K562 (cell line): ENCODE results near the gene NLRP5. TPM values are rescaled to one million over a fixed set of nuclear protein-coding genes. Genes with fewer than 3 reads are reported as not detected.

Experiments
- ATAC-seq: fragments of 200-7000 bp; cut with Tn5 transposase; 3 replicates; pipeline ENCODE4 v1.9.1; 2020; ENCODE audit warnings: moderate library complexity
- BruUV-seq: library from RNA; stranded (reverse); fragments of 400-500 nt; replicated peaks from 2 replicates; lab custom pipeline; 2021; lab: Mats Ljungman, UMichigan
- CTCF ChIA-PET: fragments of 300-600 bp; formaldehyde crosslinking; extraction: SDS; loops from one replicate; lab custom pipeline; 2021; ENCODE audit warnings: low intra/inter-chr PET ratio; lab: Yijun Ruan, JAX
- POLR2A ChIA-PET: fragments of 300-600, 350-650 bp; sonication (Branson Sonifier 250); formaldehyde crosslinking; extraction: SDS; loops from one replicate; lab custom pipeline; 2021; ENCODE audit warnings: antibody characterized with exemption, inconsistent platforms; lab: Yijun Ruan, JAX
- DNase-seq, 4 experiments: peaks; one replicate each; pipeline versions ENCODE4 v3.0.0 to v3.0.0-alpha.2; 2011 to 2018; ENCODE audit warnings: low spot score in 3 of 4, mixed read lengths in 3 of 4; ENCODE audit errors: extremely low read depth in 1 of 4
- FAIRE-seq: peaks from 2 replicates; lab custom pipeline; 2011; peaks lifted over from hg19 to GRCh38; lab: Jason Lieb, UNC
- H2AFZ ChIP-seq: 2 replicates; pipeline ENCODE4 v1.6.0; 2011; ENCODE audit warnings: low read depth, low read length, control low read depth, inconsistent platforms
- H3K27ac ChIP-seq: fragments of 200-600 bp; 3 replicates; pipeline ENCODE4 v1.8.0; 2011; ENCODE audit warnings: low read depth, mild to moderate bottlenecking, control low read depth, inconsistent platforms, low read length, moderate library complexity, mixed read lengths; ENCODE audit errors: extremely low read depth
- H3K27me3 ChIP-seq, 2 experiments: fragments of 300-600 bp in 1 of 2; 2 replicates in 1 of 2; 3 replicates in 1 of 2; pipeline versions ENCODE4 v1.6.0 to v1.8.0; 2011; ENCODE audit warnings: inconsistent platforms in 2 of 2, low read length in 2 of 2, mild to moderate bottlenecking in 1 of 2, mixed read lengths in 1 of 2, moderate library complexity in 1 of 2; ENCODE audit not compliant: control insufficient read depth in 2 of 2, insufficient read depth in 2 of 2
- H3K36me3 ChIP-seq: fragments of 300-600 bp; 3 replicates; pipeline ENCODE4 v1.8.0; 2011; ENCODE audit warnings: mild to moderate bottlenecking, low read length, inconsistent platforms; ENCODE audit not compliant: control insufficient read depth, insufficient read depth
- H3K4me1 ChIP-seq, 2 experiments: fragments of 200-600 bp in 1 of 2; replicated peaks in 1 of 2; 2 replicates in 1 of 2; 3 replicates in 1 of 2; pipeline versions ENCODE4 v1.5.1 to v1.8.0; 2011; ENCODE audit warnings: inconsistent platforms in 2 of 2, low read length in 2 of 2, mild to moderate bottlenecking in 1 of 2, mixed read lengths in 1 of 2, moderate library complexity in 1 of 2; ENCODE audit not compliant: control insufficient read depth in 2 of 2, insufficient read depth in 2 of 2
- H3K4me2 ChIP-seq: 2 replicates; pipeline ENCODE4 v1.6.1; 2011; ENCODE audit warnings: low read length, control low read depth, inconsistent platforms, mixed read lengths; ENCODE audit not compliant: insufficient read depth
- H3K4me3 ChIP-seq: fragments of 200-600 bp; sonication (generic), shearing (Covaris generic); 2 replicates; pipeline ENCODE4 v1.5.1; 2016; ENCODE audit warnings: control low read depth, inconsistent platforms
- H3K79me2 ChIP-seq: fragments of 200-600 bp; 3 replicates; pipeline ENCODE4 v1.8.0; 2011; ENCODE audit warnings: low read length, inconsistent platforms; ENCODE audit not compliant: control insufficient read depth, insufficient read depth
- H3K9ac ChIP-seq, 2 experiments: 2 replicates each; pipeline versions ENCODE4 v1.6.0 to v1.6.1; 2011; ENCODE audit warnings: low read depth in 2 of 2, low read length in 2 of 2, control low read depth in 1 of 2, inconsistent platforms in 1 of 2, mild to moderate bottlenecking in 1 of 2, mixed read lengths in 1 of 2; ENCODE audit not compliant: insufficient read depth in 1 of 2
- H3K9me1 ChIP-seq: one replicate; pipeline ENCODE4 v1.6.0; 2011; ENCODE audit warnings: inconsistent platforms, mild to moderate bottlenecking, low read length, moderate library complexity; ENCODE audit not compliant: control insufficient read depth, insufficient read depth
- H3K9me3 ChIP-seq: replicated peaks from 2 replicates; pipeline ENCODE4 v1.5.1; 2011; ENCODE audit warnings: low read depth, low read length, inconsistent platforms; ENCODE audit not compliant: control insufficient read depth, insufficient read depth
- H4K20me1 ChIP-seq: replicated peaks from 2 replicates; pipeline ENCODE4 v1.6.1; 2011; ENCODE audit warnings: low read length, inconsistent platforms, mixed read lengths; ENCODE audit not compliant: control insufficient read depth, insufficient read depth
- GABPB1 ChIP-seq: sonication (generic); formaldehyde crosslinking; IDR thresholded peaks from 2 replicates; pipeline ENCODE4 v1.8.0; 2022; ENCODE audit warnings: mild to moderate bottlenecking, missing genetic modification reagents
- JUN ChIP-seq, 2 experiments: sonication (generic) in 1 of 2; formaldehyde crosslinking in 1 of 2; IDR thresholded peaks; 2 replicates each; pipeline versions ENCODE4 v1.6.1 to v1.8.0; 2012 to 2022; ENCODE audit warnings: borderline replicate concordance in 2 of 2, mild to moderate bottlenecking in 2 of 2, improper control_type of control experiment in 1 of 2, low read depth in 1 of 2, low read length in 1 of 2, missing genetic modification reagents in 1 of 2
- KLF13 ChIP-seq: fragments of 450-650 bp; IDR thresholded peaks from 2 replicates; pipeline ENCODE4 v1.6.1; 2016; ENCODE audit warnings: missing genetic modification characterization, low read depth, mild to moderate bottlenecking, missing compliant biosample characterization, moderate library complexity, borderline replicate concordance
- RBFOX2 ChIP-seq: fragments of 200-400 bp; formaldehyde crosslinking; IDR thresholded peaks from 2 replicates; pipeline ENCODE4 v1.6.1; 2017; ENCODE audit warnings: low read depth, mild to moderate bottlenecking, low read length, moderate library complexity
- SMARCE1 ChIP-seq: fragments of 450-650 bp; IDR thresholded peaks from 2 replicates; pipeline ENCODE4 v1.7.1; 2016; ENCODE audit warnings: mild to moderate bottlenecking
- TEAD1 ChIP-seq, 2 experiments: fragments of 450-650 bp in 1 of 2; sonication (generic) in 1 of 2; formaldehyde crosslinking; IDR thresholded peaks; 2 replicates each; pipeline versions ENCODE4 v1.4.0 to v1.8.0; 2020 to 2022; ENCODE audit warnings: mild to moderate bottlenecking in 2 of 2, missing genetic modification reagents in 1 of 2
- ZNF217 ChIP-seq: sonication (generic); formaldehyde crosslinking; IDR thresholded peaks from 2 replicates; pipeline ENCODE4 v1.8.0; 2022; ENCODE audit warnings: mild to moderate bottlenecking, missing genetic modification reagents
- ZNF23 ChIP-seq: fragments of 250-450 bp; sonication (Bioruptor Pico); IDR thresholded peaks from 2 replicates; pipeline ENCODE4 v1.4.0; 2020; ENCODE audit warnings: mild to moderate bottlenecking
- ZNF583 ChIP-seq: fragments of 250-450 bp; sonication (Bioruptor Pico); IDR thresholded peaks from 2 replicates; pipeline ENCODE4 v1.4.0; 2020
- ZNF780A ChIP-seq: fragments of 250-450 bp; sonication (Bioruptor Pico); IDR thresholded peaks from 2 replicates; pipeline ENCODE4 v1.5.0; 2021; ENCODE audit warnings: mild to moderate bottlenecking
- WGBS: fragments of 100-300 bp; shearing (Covaris generic); methylation state at CpG from one replicate; pipeline ENCODE4 v1.1.6; 2016; ENCODE audit warnings: low coverage, mixed read lengths; ENCODE audit not compliant: insufficient coverage; ENCODE audit errors: missing lambda C conversion rate; 5-methylcytosine and 5-hydroxymethylcytosine counted together
- in situ Hi-C: fragments of 300-500 bp; cut with MboI; formaldehyde crosslinking; loops from 4 replicates; pipeline ENCODE4 v1.15.0; 2018; ENCODE audit warnings: inconsistent platforms, mixed read lengths
- intact Hi-C: fragments of 100-400 bp; cut with micrococcal nuclease; formaldehyde crosslinking; loops from 2 replicates; pipeline ENCODE4 v1.14.2; 2022
- polyA plus RNA-seq, 8 experiments: library from polyadenylated mRNA; depleted of rRNA in 4 of 8; stranded (reverse) in 5 of 8; unstranded in 3 of 8; fragments of >200 nt; fragmentation: Nextera tagmentation in 2 of 8; fragmentation: Illumina TruSeq in 1 of 8; extraction: Ambion mirVana in 2 of 8; extraction: Trizol in 1 of 8; gene quantifications; 2 replicates each; pipeline versions ENCODE4 v1.2.1 to v1.2.3, GENCODE V29; 2011 to 2014; ENCODE audit warnings: inconsistent platforms in 1 of 8, missing spikeins in 1 of 8
- total RNA-seq, 7 experiments: library from RNA; depleted of rRNA in 6 of 7; stranded (reverse); fragments of >200 nt in 6 of 7; fragmentation: Illumina TruSeq in 2 of 7; extraction: Trizol in 2 of 7; gene quantifications; 2 replicates each; pipeline versions ENCODE4 v1.2.1 to v1.2.3, GENCODE V29; 2011 to 2021; ENCODE audit warnings: low replicate concordance in 1 of 7

NLRP5 gene
- total and polyA plus RNA-seq, 9 of the 15 experiments (the other 6 are each of a cell fraction or from before 2014, with no cell fraction given) = 0.04 to 0.07 TPM; not detected in 7

DNA sequence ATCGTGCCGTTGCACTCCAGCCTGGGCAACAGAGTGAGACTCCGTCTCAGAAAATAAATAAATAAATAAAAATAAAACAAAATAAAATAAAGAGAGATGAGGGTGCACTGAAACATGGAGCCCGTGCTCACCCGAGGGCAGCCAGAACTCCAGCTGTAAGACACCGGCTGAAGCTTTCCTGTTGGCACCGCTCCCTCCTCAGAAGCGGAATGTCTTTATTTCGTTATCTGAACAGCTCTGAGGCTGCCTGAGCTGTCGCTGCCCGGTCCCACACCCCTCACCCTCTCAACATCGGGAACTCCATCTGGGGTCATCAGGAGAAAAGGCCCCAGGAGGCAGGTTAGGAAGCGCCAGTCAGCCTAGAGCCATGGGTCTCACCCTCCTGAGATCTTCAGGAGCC, 110.1 kb downstream of the NLRP5 start:
- no peak overlapping the region for H3K4me2 ChIP-seq
- peaks cover 0 to 5% of the 10 kb centered on the region in 2 experiments; a peak in 1 of 5 replicates for H3K4me1 ChIP-seq
- H3K27me3 ChIP-seq = no peaks in the 10 kb centered on the region
- BruUV-seq = no TSS peak
- no peak for TF ChIP-seq ZNF780A (CRISPR knock-in tag)
- TF ChIP-seq RBFOX2 = no peak
- no peak for TF ChIP-seq JUN (IDR thresholded peaks at IDR 0.05; ENCODE audit: borderline replicate concordance, low read depth, low read length)
- TF ChIP-seq JUN (CRISPR knock-in tag; IDR thresholded peaks at IDR 0.05; ENCODE audit: borderline replicate concordance) = no peak
- no peak for TF ChIP-seq GABPB1 (CRISPR knock-in tag)
- TF ChIP-seq KLF13 = no peak
- no peak for TF ChIP-seq ZNF23 (CRISPR knock-in tag)
- TF ChIP-seq ZNF583 (CRISPR knock-in tag) = no peak
- TF ChIP-seq TEAD1 (CRISPR knock-in tag; IDR thresholded peaks at IDR 0.05) = no peak
- TF ChIP-seq SMARCE1 = no peak
- no peak for TF ChIP-seq ZNF217 (CRISPR knock-in tag)
- H3K4me3 ChIP-seq = no peak overlapping the region
- ChIA-PET CTCF (no interaction called here), POLR2A (interaction anchor here (1.2 kb wide), 1 partner anchor 11 kb away, joined by 4 read pairs; no protein-coding TSS in a partner anchor)
- intact Hi-C loops = no loop called here
- no peak overlapping the region for H3K9ac ChIP-seq
- in situ Hi-C loops = no loop called here
- peaks cover 80% of the 10 kb centered on the region for H3K36me3 ChIP-seq
- 95% methylated on average over 9 of the region's 13 CpGs for WGBS
- no peak overlapping the region for H3K27ac ChIP-seq
- FAIRE-seq (no peak), DNase-seq (no peak), ATAC-seq (no peak)
- peaks cover 68% of the 10 kb centered on the region for H3K79me2 ChIP-seq
- H4K20me1 ChIP-seq = no peaks in the 10 kb centered on the region
- no peak overlapping the region for H2AFZ ChIP-seq
- H3K9me3 ChIP-seq = peaks cover 13% of the 10 kb centered on the region
- no peaks in the 10 kb centered on the region for H3K9me1 ChIP-seq
